Rectal smooth muscle tissue (tissue), 1 donor: Measurements from ENCODE around the gene RNF207.

ENCODE experiments used
- H3K27ac ChIP-seq: one replicate; pipeline ENCODE4 v1.7.0; 2013; ENCODE audit warnings: low read depth, low read length, inconsistent platforms
- H3K27me3 ChIP-seq: one replicate; pipeline ENCODE4 v1.7.0; 2013; ENCODE audit warnings: low read length; ENCODE audit not compliant: control insufficient read depth, insufficient read depth
- H3K36me3 ChIP-seq: one replicate; pipeline ENCODE4 v1.7.0; 2013; ENCODE audit warnings: low read length; ENCODE audit not compliant: control insufficient read depth, insufficient read depth
- H3K4me1 ChIP-seq: one replicate; pipeline ENCODE4 v1.7.0; 2013; ENCODE audit warnings: low read length; ENCODE audit not compliant: control insufficient read depth, insufficient read depth
- H3K4me3 ChIP-seq: one replicate; pipeline ENCODE4 v1.7.0; 2013; ENCODE audit warnings: low read length
- H3K9ac ChIP-seq: one replicate; pipeline ENCODE4 v1.7.0; 2013; ENCODE audit warnings: low read length

Gene RNF207

GRCh38 chr1:6245086-6245868 lies 39.4 kb downstream of the RNF207 start:
- Histone ChIP-seq H3K9ac (no peak overlapping the region), H3K27me3 (peaks cover 57% of the 10 kb centered on the region), H3K4me1 (no peaks in the 10 kb centered on the region), H3K27ac (no peak overlapping the region), H3K4me3 (no peak overlapping the region), H3K36me3 (no peaks in the 10 kb centered on the region)

GRCh38 chr1:6245869-6246496 lies 40.1 kb downstream of the RNF207 start:
- H3K4me1 ChIP-seq: no peaks in the 10 kb centered on the region
- no peaks in the 10 kb centered on the region for H3K36me3 ChIP-seq
- H3K9ac ChIP-seq: no peak overlapping the region
- H3K27ac ChIP-seq: no peak overlapping the region
- no peak overlapping the region for H3K4me3 ChIP-seq
- peaks cover 59% of the 10 kb centered on the region for H3K27me3 ChIP-seq

- peaks cover 51% of the 10 kb centered on the region for H3K27me3 ChIP-seq
- H3K4me1 ChIP-seq: no peaks in the 10 kb centered on the region
- H3K4me3 ChIP-seq: no peak overlapping the region
- H3K27ac ChIP-seq: no peak overlapping the region
- no peaks in the 10 kb centered on the region for H3K36me3 ChIP-seq
- H3K9ac ChIP-seq: no peak overlapping the region
Observed at GRCh38 chr1:6246497-6247467, 40.9 kb downstream of the RNF207 start.

GRCh38 chr1:6247651-6248050 lies 41.7 kb downstream of the RNF207 start:
- Histone ChIP-seq H3K9ac (no peak overlapping the region), H3K4me1 (no peaks in the 10 kb centered on the region), H3K27ac (no peak overlapping the region), H3K36me3 (no peaks in the 10 kb centered on the region), H3K27me3 (peaks cover 50% of the 10 kb centered on the region), H3K4me3 (no peak overlapping the region)

- peaks cover 45% of the 10 kb centered on the region for H3K27me3 ChIP-seq
- H3K27ac ChIP-seq: no peak overlapping the region
- no peak overlapping the region for H3K9ac ChIP-seq
- no peaks in the 10 kb centered on the region for H3K36me3 ChIP-seq
- no peak overlapping the region for H3K4me3 ChIP-seq
- H3K4me1 ChIP-seq: no peaks in the 10 kb centered on the region
Observed at GRCh38 chr1:6248161-6248776, 42.4 kb downstream of the RNF207 start.

GRCh38 chr1:6248932-6249738 lies 43.2 kb downstream of the RNF207 start:
- Histone ChIP-seq H3K27me3 (peaks cover 38% of the 10 kb centered on the region), H3K4me1 (no peaks in the 10 kb centered on the region), H3K27ac (no peak overlapping the region), H3K9ac (no peak overlapping the region), H3K36me3 (no peaks in the 10 kb centered on the region), H3K4me3 (no peak overlapping the region)

- Histone ChIP-seq H3K27me3 (peaks cover 32% of the 10 kb centered on the region), H3K27ac (no peak overlapping the region), H3K4me3 (no peak overlapping the region), H3K9ac (no peak overlapping the region), H3K36me3 (no peaks in the 10 kb centered on the region), H3K4me1 (no peaks in the 10 kb centered on the region)
Observed at GRCh38 chr1:6249739-6250689, 44.1 kb downstream of the RNF207 start.

- H3K27ac ChIP-seq: no peak overlapping the region
- no peaks in the 10 kb centered on the region for H3K4me1 ChIP-seq
- H3K4me3 ChIP-seq: no peak overlapping the region
- H3K27me3 ChIP-seq: peaks cover 24% of the 10 kb centered on the region
- H3K36me3 ChIP-seq: no peaks in the 10 kb centered on the region
- no peak overlapping the region for H3K9ac ChIP-seq
Observed at GRCh38 chr1:6251233-6251632, 45.3 kb downstream of the RNF207 start.

GRCh38 chr1:6251681-6252373 lies 45.9 kb downstream of the RNF207 start:
- Histone ChIP-seq H3K27me3 (peaks cover 22% of the 10 kb centered on the region), H3K27ac (no peak overlapping the region), H3K36me3 (no peaks in the 10 kb centered on the region), H3K9ac (no peak overlapping the region), H3K4me1 (no peaks in the 10 kb centered on the region), H3K4me3 (no peak overlapping the region)

GRCh38 chr1:6252374-6252710 lies 46.4 kb downstream of the RNF207 start:
- Histone ChIP-seq H3K27me3 (peaks cover 22% of the 10 kb centered on the region), H3K4me1 (no peaks in the 10 kb centered on the region), H3K9ac (no peak overlapping the region), H3K4me3 (no peak overlapping the region), H3K36me3 (no peaks in the 10 kb centered on the region), H3K27ac (no peak overlapping the region)
